Lung (tissue), 12 donors: ENCODE results near the gene ASB2. TPM values are rescaled to one million over a fixed set of nuclear protein-coding genes. Genes with fewer than 3 reads are reported as not detected.

ENCODE experiments used
- ATAC-seq: fragments of 200-7000 bp; cut with Tn5 transposase; one replicate; pipeline ENCODE4 v1.9.1; 2020; ENCODE audit warnings: moderate number of reproducible peaks; ENCODE audit not compliant: insufficient read depth, low FRiP score
- DNase-seq, 3 donors: peaks; one replicate each; pipeline ENCODE4 v3.0.0-alpha.2; 2013 to 2017
- H3K27ac ChIP-seq, 2 donors: one replicate each; pipeline ENCODE4 v1.5.1; 2013; ENCODE audit warnings: mild to moderate bottlenecking in 2 of 2, moderate library complexity in 2 of 2, control low read depth in 1 of 2, inconsistent platforms in 1 of 2, low read depth in 1 of 2, low read length in 1 of 2
- H3K27me3 ChIP-seq, 3 donors: one replicate each; pipeline ENCODE4 v1.5.1; 2013; ENCODE audit warnings: low read length in 2 of 3; ENCODE audit not compliant: control insufficient read depth in 3 of 3, insufficient read depth in 3 of 3
- H3K36me3 ChIP-seq, 4 donors: one replicate each; pipeline ENCODE4 v1.5.1; 2013; ENCODE audit warnings: low read length in 4 of 4, mild to moderate bottlenecking in 1 of 4, moderate library complexity in 1 of 4; ENCODE audit not compliant: control insufficient read depth in 4 of 4, insufficient read depth in 4 of 4
- H3K4me1 ChIP-seq, 5 donors: one replicate each; pipeline ENCODE4 v1.5.1; 2013; ENCODE audit warnings: low read length in 5 of 5, mild to moderate bottlenecking in 2 of 5, moderate library complexity in 1 of 5; ENCODE audit not compliant: control insufficient read depth in 5 of 5, insufficient read depth in 5 of 5
- H3K4me3 ChIP-seq: one replicate; pipeline ENCODE4 v1.5.1; 2013; ENCODE audit warnings: mild to moderate bottlenecking, control low read depth, moderate library complexity
- H3K9ac ChIP-seq, 2 donors: one replicate each; pipeline ENCODE4 v1.5.1; 2013; ENCODE audit warnings: low read length in 2 of 2, control low read depth in 1 of 2; ENCODE audit not compliant: insufficient read depth in 1 of 2
- H3K9me3 ChIP-seq, 4 donors: one replicate each; pipeline ENCODE4 v1.5.1; 2013; ENCODE audit warnings: low read length in 3 of 4, mild to moderate bottlenecking in 1 of 4, moderate library complexity in 1 of 4; ENCODE audit not compliant: control insufficient read depth in 4 of 4, insufficient read depth in 3 of 4
- WGBS, 2 donors: extraction: QIAGEN DNeasy Blood & Tissue Kit; methylation state at CpG; one replicate each; pipeline ENCODE4 v1.1.7; 2013; 5-methylcytosine and 5-hydroxymethylcytosine counted together
- polyA plus RNA-seq, 2 donors: library from polyadenylated mRNA; stranded (reverse); fragments of 200-250 nt; gene quantifications; one replicate each; pipeline ENCODE4 v1.2.1, GENCODE V29; 2013
- total RNA-seq, 2 donors: library from RNA; depleted of rRNA in 1 of 2; stranded (reverse); fragments of >200 nt in 1 of 2; gene quantifications; one replicate each; pipeline ENCODE4 v1.2.1, GENCODE V29; 2014 to 2021
- TF ChIP-seq, protein P1 (sequence below): IDR thresholded peaks from 2 replicates; pipeline ENCODE4 v1.5.1; 2012; ENCODE audit warnings: mild to moderate bottlenecking; ENCODE audit errors: control extremely low read depth, extremely low read depth
- donor health status: control.
- donor health status: control.
- donor health status: Bipolar disorder and iron deficiency.
- donor health status: healthy.
- donor health status: DM: yes; HTN: yes; CAD: no.

Gene ASB2
- total and polyA plus RNA-seq, 4 donors, result 1.8 to 3.7 (median 2.6) TPM

DNA sequence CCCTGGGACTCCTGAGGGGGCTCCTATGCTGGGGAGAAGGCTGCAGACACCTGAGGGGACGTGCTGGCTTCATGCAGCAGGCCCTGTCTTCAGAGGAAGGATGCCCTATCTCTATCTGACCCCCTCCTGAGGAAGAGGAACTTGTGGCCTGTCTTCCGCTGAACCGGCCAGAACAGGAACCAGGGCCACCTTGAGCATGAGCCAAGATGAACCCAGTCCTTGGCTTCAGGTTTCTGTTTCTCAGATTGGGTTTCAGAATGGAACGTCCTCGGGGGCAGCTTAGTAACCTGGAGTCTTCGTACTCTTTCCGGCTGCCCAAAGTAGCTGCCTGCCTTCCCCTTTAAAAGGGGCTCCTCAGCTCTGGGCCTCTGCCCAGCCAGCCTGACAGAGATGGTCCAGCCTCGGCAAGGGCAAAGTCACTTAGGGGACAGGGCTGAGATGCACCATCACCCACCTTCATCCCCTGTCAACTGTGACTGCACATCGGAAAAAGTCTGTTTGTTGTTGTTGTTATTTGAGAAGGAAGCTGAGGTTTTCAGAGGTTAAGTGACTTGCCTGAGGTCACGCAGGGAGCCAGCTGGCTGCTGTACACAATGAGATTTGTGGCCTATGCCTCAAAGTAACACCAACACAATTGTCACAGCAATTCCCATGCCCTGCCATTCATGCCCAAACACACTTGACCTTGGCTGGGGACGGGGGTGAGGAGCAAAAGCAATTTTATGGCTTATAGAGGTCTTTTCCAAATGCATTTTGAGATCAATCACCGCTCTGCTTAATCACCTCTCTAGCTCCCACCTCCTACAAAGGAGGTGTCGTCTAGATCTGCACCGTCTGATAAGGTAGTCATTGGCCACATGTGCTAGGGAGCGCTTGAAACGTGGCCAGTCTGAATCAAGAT is 13.4 kb downstream of the ASB2 start:
- Histone ChIP-seq H3K9ac (no peak overlapping the region), H3K4me3 (no peak overlapping the region), H3K27me3 (no peaks in the 10 kb centered on the region), H3K27ac (peak overlapping the region; percentile 7 to 72), H3K36me3 (no peaks in the 10 kb centered on the region), H3K4me1 (peaks cover 0 to 18% (median 0%) of the 10 kb centered on the region in 5 donors), H3K9me3 (no peaks in the 10 kb centered on the region)
- DNase-seq (no peak), ATAC-seq (no peak)
- 46 to 53% methylated on average over 16 of the region's 16 CpGs for WGBS, 2 donors
- TF ChIP-seq, protein P1, sequence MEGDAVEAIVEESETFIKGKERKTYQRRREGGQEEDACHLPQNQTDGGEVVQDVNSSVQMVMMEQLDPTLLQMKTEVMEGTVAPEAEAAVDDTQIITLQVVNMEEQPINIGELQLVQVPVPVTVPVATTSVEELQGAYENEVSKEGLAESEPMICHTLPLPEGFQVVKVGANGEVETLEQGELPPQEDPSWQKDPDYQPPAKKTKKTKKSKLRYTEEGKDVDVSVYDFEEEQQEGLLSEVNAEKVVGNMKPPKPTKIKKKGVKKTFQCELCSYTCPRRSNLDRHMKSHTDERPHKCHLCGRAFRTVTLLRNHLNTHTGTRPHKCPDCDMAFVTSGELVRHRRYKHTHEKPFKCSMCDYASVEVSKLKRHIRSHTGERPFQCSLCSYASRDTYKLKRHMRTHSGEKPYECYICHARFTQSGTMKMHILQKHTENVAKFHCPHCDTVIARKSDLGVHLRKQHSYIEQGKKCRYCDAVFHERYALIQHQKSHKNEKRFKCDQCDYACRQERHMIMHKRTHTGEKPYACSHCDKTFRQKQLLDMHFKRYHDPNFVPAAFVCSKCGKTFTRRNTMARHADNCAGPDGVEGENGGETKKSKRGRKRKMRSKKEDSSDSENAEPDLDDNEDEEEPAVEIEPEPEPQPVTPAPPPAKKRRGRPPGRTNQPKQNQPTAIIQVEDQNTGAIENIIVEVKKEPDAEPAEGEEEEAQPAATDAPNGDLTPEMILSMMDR, result no peak

GRCh38 chr14:93961620-93962019 is 14.8 kb downstream of the ASB2 start:
- Histone ChIP-seq H3K9ac (no peak overlapping the region), H3K27me3 (no peaks in the 10 kb centered on the region), H3K36me3 (no peaks in the 10 kb centered on the region), H3K4me1 (peaks cover 0 to 14% (median 0%) of the 10 kb centered on the region in 5 donors), H3K9me3 (no peaks in the 10 kb centered on the region), H3K4me3 (no peak overlapping the region), H3K27ac (no peak overlapping the region)
- 87 to 95% methylated on average over 8 of the region's 8 CpGs for WGBS, 2 donors
- no peak for DNase-seq
- ATAC-seq, result no peak
- TF ChIP-seq, protein P1, result no peak

GRCh38 chr14:93960774-93961438 is 15.5 kb downstream of the ASB2 start:
- H3K36me3 ChIP-seq, result no peaks in the 10 kb centered on the region
- peak overlapping the region in 1 of 2 donors; percentile 30 for H3K27ac ChIP-seq
- no peak overlapping the region for H3K9ac ChIP-seq
- no peak overlapping the region for H3K4me3 ChIP-seq
- no peaks in the 10 kb centered on the region for H3K27me3 ChIP-seq
- ATAC-seq (no peak), DNase-seq (no peak)
- TF ChIP-seq, protein P1, result no peak
- H3K9me3 ChIP-seq, result no peaks in the 10 kb centered on the region
- H3K4me1 ChIP-seq, result peaks cover 0 to 18% (median 3%) of the 10 kb centered on the region in 5 donors
- 90 to 93% methylated on average over 3 of the region's 3 CpGs for WGBS, 2 donors
